ENCODE results near the gene MBD3. TPM values are rescaled to one million over a fixed set of nuclear protein-coding genes. Genes with fewer than 3 reads are reported as not detected.

Gene MBD3
- total RNA-seq, 1 experiment from 2014 or later = 65.6 TPM

GRCh38 chr19:1555487-1556389, 36.9 kb downstream of the MBD3 start:
- no peaks in the 10 kb centered on the region for H3K36me3 Mint-ChIP-seq (ENCODE audit: insufficient read depth, unreplicated experiment)
- intact Hi-C loops (cut with micrococcal nuclease; ENCODE audit: unreplicated experiment) = no loop called here
- CTCF ChIA-PET = no interaction called here
- BruUV-seq (replicated peaks) = no TSS peak
- H3K27me3 Mint-ChIP-seq (ENCODE audit: unreplicated experiment) = no peaks in the 10 kb centered on the region
- no peak for TF ChIP-seq CTCF (IDR thresholded peaks at IDR 0.05; ENCODE audit: unreplicated experiment)
- H3K4me3 Mint-ChIP-seq (ENCODE audit: low read depth, unreplicated experiment) = no peak overlapping the region
- H3K9me3 Mint-ChIP-seq (ENCODE audit: low read depth, unreplicated experiment) = no peaks in the 10 kb centered on the region
- DNase-seq = no peak
- no peak overlapping the region for H3K27ac Mint-ChIP-seq (ENCODE audit: unreplicated experiment)
- no peaks in the 10 kb centered on the region for H3K4me1 Mint-ChIP-seq (ENCODE audit: low read depth, unreplicated experiment)

GRCh38 chr19:1554968-1555367, 37.7 kb downstream of the MBD3 start:
- Mint-ChIP-seq H3K4me1 (ENCODE audit: low read depth, unreplicated experiment) (no peaks in the 10 kb centered on the region), H3K9me3 (ENCODE audit: low read depth, unreplicated experiment) (no peaks in the 10 kb centered on the region), H3K4me3 (ENCODE audit: low read depth, unreplicated experiment) (no peak overlapping the region), H3K27me3 (ENCODE audit: unreplicated experiment) (no peaks in the 10 kb centered on the region), H3K27ac (ENCODE audit: unreplicated experiment) (no peak overlapping the region), H3K36me3 (ENCODE audit: insufficient read depth, unreplicated experiment) (no peaks in the 10 kb centered on the region)
- CTCF ChIA-PET = no interaction called here
- DNase-seq = no peak
- TF ChIP-seq CTCF (IDR thresholded peaks at IDR 0.05; ENCODE audit: unreplicated experiment) = no peak
- no TSS peak for BruUV-seq (replicated peaks)
- intact Hi-C loops (cut with micrococcal nuclease; ENCODE audit: unreplicated experiment) = no loop called here

- Mint-ChIP-seq H3K36me3 (ENCODE audit: insufficient read depth, unreplicated experiment) (no peaks in the 10 kb centered on the region), H3K4me3 (ENCODE audit: low read depth, unreplicated experiment) (no peak overlapping the region), H3K27ac (ENCODE audit: unreplicated experiment) (no peak overlapping the region), H3K4me1 (ENCODE audit: low read depth, unreplicated experiment) (no peaks in the 10 kb centered on the region), H3K9me3 (ENCODE audit: low read depth, unreplicated experiment) (no peaks in the 10 kb centered on the region), H3K27me3 (ENCODE audit: unreplicated experiment) (no peaks in the 10 kb centered on the region)
- CTCF ChIA-PET = no interaction called here
- DNase-seq = no peak
- intact Hi-C loops (cut with micrococcal nuclease; ENCODE audit: unreplicated experiment) = no loop called here
- TF ChIP-seq CTCF (IDR thresholded peaks at IDR 0.05; ENCODE audit: unreplicated experiment) = no peak
- BruUV-seq (replicated peaks) = no TSS peak
These were observed 39.2 kb downstream of the MBD3 start for GRCh38 chr19:1553415-1553814.

GRCh38 chr19:1551068-1552040, 41.3 kb downstream of the MBD3 start:
- TF ChIP-seq CTCF (IDR thresholded peaks at IDR 0.05; ENCODE audit: unreplicated experiment) = no peak
- Mint-ChIP-seq H3K36me3 (ENCODE audit: insufficient read depth, unreplicated experiment) (no peaks in the 10 kb centered on the region), H3K4me3 (ENCODE audit: low read depth, unreplicated experiment) (no peak overlapping the region), H3K4me1 (ENCODE audit: low read depth, unreplicated experiment) (no peaks in the 10 kb centered on the region), H3K27ac (ENCODE audit: unreplicated experiment) (no peak overlapping the region), H3K27me3 (ENCODE audit: unreplicated experiment) (no peaks in the 10 kb centered on the region), H3K9me3 (ENCODE audit: low read depth, unreplicated experiment) (no peaks in the 10 kb centered on the region)
- CTCF ChIA-PET = interaction anchor here (0.6 kb wide), 1 partner anchor 275 kb away, joined by 4 read pairs; no protein-coding TSS in a partner anchor
- BruUV-seq (replicated peaks) = no TSS peak
- intact Hi-C loops (cut with micrococcal nuclease; ENCODE audit: unreplicated experiment) = no loop called here
- no peak for DNase-seq
